ENCODE data around the gene PDPN. TPM values are rescaled to one million over a fixed set of nuclear protein-coding genes. Genes with fewer than 3 reads are reported as not detected.

Gene PDPN
- total RNA-seq, 4 donors from 2014 or later, result 29.9 to 182 (median 70.1) TPM

- ATAC-seq (ENCODE audit: low FRiP score) (no peak), DNase-seq (ENCODE audit: low spot score) (no peak)
- no peak for TF ChIP-seq CTCF (IDR thresholded peaks at IDR 0.05)
These were observed 6.7 kb upstream of the PDPN start for GRCh38 chr1:13576926-13577325.

- no peak for TF ChIP-seq CTCF (IDR thresholded peaks at IDR 0.05)
- DNase-seq (ENCODE audit: low spot score) (no peak), ATAC-seq (ENCODE audit: low FRiP score) (no peak)
These were observed 5.8 kb upstream of the PDPN start for GRCh38 chr1:13577846-13578245.

- ATAC-seq (ENCODE audit: low FRiP score), result no peak
- no peak for TF ChIP-seq CTCF (IDR thresholded peaks at IDR 0.05)
- DNase-seq (ENCODE audit: low spot score), result no peak
These were observed 2.2 kb upstream of the PDPN start for GRCh38 chr1:13581446-13581845.

- ATAC-seq (ENCODE audit: low FRiP score) (no peak), DNase-seq (ENCODE audit: low spot score) (no peak)
- TF ChIP-seq CTCF (IDR thresholded peaks at IDR 0.05), result no peak
These were observed 754 bp upstream of the PDPN start for GRCh38 chr1:13582713-13583443.

GRCh38 chr1:13583966-13584791 lies 547 bp downstream of the PDPN start:
- peak; percentile 46 for ATAC-seq (ENCODE audit: low FRiP score)
- no peak for DNase-seq (ENCODE audit: low spot score)
- no peak for TF ChIP-seq CTCF (IDR thresholded peaks at IDR 0.05)

- DNase-seq (ENCODE audit: low spot score), result no peak
- no peak for TF ChIP-seq CTCF (IDR thresholded peaks at IDR 0.05)
- no peak for ATAC-seq (ENCODE audit: low FRiP score)
These were observed 1.4 kb downstream of the PDPN start for GRCh38 chr1:13584876-13585611.
